Transverse colon (tissue), 4 donors: ENCODE measurements around the gene MKLN1. TPM values are rescaled to one million over a fixed set of nuclear protein-coding genes. Genes with fewer than 3 reads are reported as not detected.

Experiments used
- DNase-seq: peaks from one replicate; pipeline ENCODE4 v3.0.0-alpha.2; 2019
- H3K27ac ChIP-seq, 4 donors: fragments of 200-600 bp; sonication (generic); 2 replicates each; pipeline ENCODE4 v1.5.1; 2016 to 2018; ENCODE audit warnings: inconsistent platforms in 4 of 4
- H3K27me3 ChIP-seq: fragments of 200-600 bp; sonication (generic); 2 replicates; pipeline ENCODE4 v1.5.1; 2017; ENCODE audit warnings: inconsistent platforms
- H3K36me3 ChIP-seq, 4 donors: fragments of 200-600 bp; sonication (generic); 2 replicates each; pipeline ENCODE4 v1.5.1; 2017 to 2019; ENCODE audit warnings: inconsistent platforms in 4 of 4
- H3K4me1 ChIP-seq, 4 donors: fragments of 200-600 bp; sonication (generic); 2 replicates each; pipeline ENCODE4 v1.5.1; 2017 to 2020; ENCODE audit warnings: inconsistent platforms in 4 of 4
- H3K4me3 ChIP-seq, 4 donors: fragments of 200-600 bp; sonication (generic); 1 replicate in 1 of 4; 2 replicates in 3 of 4; pipeline versions ENCODE4 v1.5.1 to v1.6.1; 2017 to 2019; ENCODE audit warnings: inconsistent platforms in 4 of 4
- H3K9me3 ChIP-seq, 2 donors: fragments of 200-600 bp; sonication (generic); 2 replicates each; pipeline ENCODE4 v1.5.1; 2017 to 2019; ENCODE audit warnings: inconsistent platforms in 2 of 2
- CTCF ChIP-seq, 5 experiments: fragments of 200-600 bp in 3 of 5; fragments of 450-650 bp in 2 of 5; sonication (generic) in 3 of 5; IDR thresholded peaks; 1 replicate in 2 of 5; 2 replicates in 3 of 5; pipeline ENCODE4 v1.5.1; 2016 to 2017; ENCODE audit warnings: antibody characterized with exemption in 5 of 5, inconsistent platforms in 3 of 5, mild to moderate bottlenecking in 2 of 5, moderate library complexity in 1 of 5
- EP300 ChIP-seq: sonication (generic); formaldehyde crosslinking; IDR thresholded peaks from one replicate; pipeline ENCODE4 v1.6.1; 2017; ENCODE audit warnings: antibody characterized with exemption, low read depth
- POLR2A ChIP-seq: fragments of 450-650 bp; IDR thresholded peaks from one replicate; pipeline ENCODE4 v1.6.1; 2016; ENCODE audit warnings: antibody characterized with exemption, mild to moderate bottlenecking, moderate library complexity
- POLR2AphosphoS5 ChIP-seq, 3 donors: sonication (generic); formaldehyde crosslinking; IDR thresholded peaks; one replicate each; pipeline ENCODE4 v1.6.1; 2016; ENCODE audit warnings: antibody characterized with exemption in 3 of 3
- WGBS, 2 donors: methylation state at CpG; one replicate each; pipeline ENCODE4 v1.1.5; 2018; ENCODE audit warnings: low coverage in 1 of 2; 5-methylcytosine and 5-hydroxymethylcytosine counted together
- in situ Hi-C, 4 donors: fragments of 200-750 bp; cut with MboI; loops; one replicate each; pipeline versions ENCODE4 v1.15.0 to v1.15.1; 2017; ENCODE audit warnings: low sequenced_read_pairs in 3 of 4, low pct_ligation_motif_present in 1 of 4, low pct_unique_long_range_greater_than_20kb in 1 of 4
- intact Hi-C: fragments of 100-400 bp; cut with DNase I; formaldehyde crosslinking; loops from one replicate; pipeline ENCODE4 v1.15.1; 2023; ENCODE audit warnings: low total_unique reads
- total RNA-seq, 4 donors: library from RNA; depleted of rRNA; stranded (reverse); fragments of >200 nt; gene quantifications; one replicate each; pipeline ENCODE4 v1.1.0, GENCODE V29; 2016

Gene MKLN1
- total RNA-seq, 4 donors from 2014 or later, result 30.7 to 87.0 (median 48.6) TPM

GRCh38 chr7:131369354-131369753 is 41.7 kb downstream of the MKLN1 start:
- no peak overlapping the region for H3K4me3 ChIP-seq
- no peaks in the 10 kb centered on the region for H3K36me3 ChIP-seq
- H3K27me3 ChIP-seq, result no peaks in the 10 kb centered on the region
- in situ Hi-C loops, result no loop called here
- no peak overlapping the region for H3K27ac ChIP-seq
- no peak for DNase-seq
- H3K4me1 ChIP-seq, result peaks cover 0 to 49% (median 22%) of the 10 kb centered on the region in 4 donors
- TF ChIP-seq POLR2A (no peak), CTCF (IDR thresholded peaks at IDR 0.05) (no peak), EP300 (no peak), POLR2AphosphoS5 (IDR thresholded peaks at IDR 0.05) (no peak)
- intact Hi-C loops, result no loop called here
- H3K9me3 ChIP-seq, result no peaks in the 10 kb centered on the region

- intact Hi-C loops, result no loop called here
- no peak for DNase-seq
- in situ Hi-C loops, result no loop called here
These were observed 42.9 kb downstream of the MKLN1 start for GRCh38 chr7:131370523-131370968.

GRCh38 chr7:131371411-131371810 is 43.7 kb downstream of the MKLN1 start:
- Histone ChIP-seq H3K27ac (no peak overlapping the region), H3K4me3 (no peak overlapping the region), H3K36me3 (no peaks in the 10 kb centered on the region), H3K4me1 (peaks cover 0 to 51% (median 17%) of the 10 kb centered on the region in 4 donors), H3K27me3 (no peaks in the 10 kb centered on the region), H3K9me3 (no peaks in the 10 kb centered on the region)
- DNase-seq, result no peak
- in situ Hi-C loops (no loop called here), intact Hi-C loops (no loop called here)
- TF ChIP-seq POLR2A (no peak), POLR2AphosphoS5 (IDR thresholded peaks at IDR 0.05) (no peak)
- WGBS, 2 donors, result 100% methylated on average over 2 of the region's 2 CpGs

More at GRCh38 chr7:131370523-131370968, 42.9 kb downstream of the MKLN1 start:
- TF ChIP-seq EP300 (no peak), POLR2AphosphoS5 (IDR thresholded peaks at IDR 0.05) (no peak), POLR2A (no peak), CTCF (IDR thresholded peaks at IDR 0.05) (no peak)
- Histone ChIP-seq H3K4me1 (peaks cover 0 to 57% (median 23%) of the 10 kb centered on the region in 4 donors), H3K4me3 (no peak overlapping the region), H3K27ac (no peak overlapping the region), H3K9me3 (no peaks in the 10 kb centered on the region), H3K27me3 (no peaks in the 10 kb centered on the region), H3K36me3 (no peaks in the 10 kb centered on the region)
- 56% methylated on average over 1 of the region's 1 CpG; no CpG with 5 or more reads in 1 of the 2 donors for WGBS, 2 donors

- H3K9me3 ChIP-seq, result no peaks in the 10 kb centered on the region
- H3K36me3 ChIP-seq, result no peaks in the 10 kb centered on the region
- TF ChIP-seq CTCF (IDR thresholded peaks at IDR 0.05) (no peak), EP300 (no peak), POLR2AphosphoS5 (IDR thresholded peaks at IDR 0.05) (no peak), POLR2A (no peak)
- H3K4me1 ChIP-seq, result peaks cover 0 to 41% (median 14%) of the 10 kb centered on the region in 4 donors
- in situ Hi-C loops, result no loop called here
- WGBS, 2 donors, result 89 to 92% methylated on average over 1 of the region's 1 CpG
- H3K27ac ChIP-seq, result no peak overlapping the region
- DNase-seq, result no peak
- H3K4me3 ChIP-seq, result no peak overlapping the region
- H3K27me3 ChIP-seq, result no peaks in the 10 kb centered on the region
- intact Hi-C loops, result no loop called here
These were observed 44.9 kb downstream of the MKLN1 start for GRCh38 chr7:131372554-131372953.

GRCh38 chr7:131374821-131375220 is 47.1 kb downstream of the MKLN1 start:
- peaks cover 0 to 32% (median 14%) of the 10 kb centered on the region in 4 donors for H3K4me1 ChIP-seq
- no peak for DNase-seq
- no peak overlapping the region for H3K27ac ChIP-seq
- H3K4me3 ChIP-seq, result no peak overlapping the region
- H3K27me3 ChIP-seq, result no peaks in the 10 kb centered on the region
- TF ChIP-seq EP300, result no peak
- TF ChIP-seq POLR2A, result no peak
- intact Hi-C loops (no loop called here), in situ Hi-C loops (no loop called here)
- H3K36me3 ChIP-seq, result no peaks in the 10 kb centered on the region
- H3K9me3 ChIP-seq, result no peaks in the 10 kb centered on the region
- 75 to 88% methylated on average over 1 of the region's 1 CpG for WGBS, 2 donors
